Activated naive CD4-positive, alpha-beta T cell (primary cell): ENCODE data around the gene RDX.
A peak's percentile ranks its signal among the peaks of the same experiment; 100 is the strongest.
"Not testable (repeated sequence)": the region's sequence is repeated elsewhere in the genome, so short reads cannot be mapped to it uniquely, and the experiment has no call there.

ENCODE experiments used
- DNase-seq, 4 experiments: peaks; one replicate each; lab custom pipeline; 2025; lab: John Stamatoyannopoulos, UW

Gene RDX

DNA sequence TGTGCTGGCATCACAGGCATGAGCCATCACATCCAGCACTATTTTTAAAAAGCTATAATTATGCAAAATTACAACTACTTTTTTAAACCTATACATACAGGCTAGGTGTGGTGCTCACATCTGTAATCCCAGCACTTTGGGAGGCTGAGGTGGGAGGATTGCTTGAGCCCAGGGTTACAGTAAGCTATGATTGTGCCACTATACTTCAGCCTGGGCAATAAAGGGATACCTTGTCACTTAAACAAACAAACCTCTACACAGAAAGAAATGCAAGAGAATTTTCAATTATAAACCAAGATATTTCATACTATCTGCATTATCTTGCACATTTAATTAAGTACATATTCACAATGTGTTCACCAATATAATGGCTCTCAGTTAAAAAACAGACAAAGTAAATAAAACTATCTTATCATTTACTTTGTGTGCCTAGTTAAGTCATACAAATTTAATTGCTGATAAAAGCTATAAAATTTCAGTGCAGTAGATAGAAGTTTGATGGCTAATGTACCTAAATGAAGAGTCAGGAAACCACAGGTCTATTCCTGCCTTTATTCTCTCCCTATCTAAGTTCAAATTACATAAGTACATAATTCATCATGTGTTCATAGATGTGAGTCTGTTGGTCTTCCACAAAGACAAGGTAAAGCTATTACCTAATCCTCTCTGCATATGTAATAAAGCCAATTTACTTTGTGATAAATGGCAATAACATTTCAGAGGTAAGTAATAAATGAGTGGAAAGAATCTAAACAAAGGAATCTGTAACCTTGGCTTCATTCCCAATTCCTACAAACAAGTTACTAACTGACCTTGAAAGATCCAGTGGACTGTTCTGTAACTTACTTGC lies 9.0 kb upstream of the RDX start:
- no peak for DNase-seq

DNA sequence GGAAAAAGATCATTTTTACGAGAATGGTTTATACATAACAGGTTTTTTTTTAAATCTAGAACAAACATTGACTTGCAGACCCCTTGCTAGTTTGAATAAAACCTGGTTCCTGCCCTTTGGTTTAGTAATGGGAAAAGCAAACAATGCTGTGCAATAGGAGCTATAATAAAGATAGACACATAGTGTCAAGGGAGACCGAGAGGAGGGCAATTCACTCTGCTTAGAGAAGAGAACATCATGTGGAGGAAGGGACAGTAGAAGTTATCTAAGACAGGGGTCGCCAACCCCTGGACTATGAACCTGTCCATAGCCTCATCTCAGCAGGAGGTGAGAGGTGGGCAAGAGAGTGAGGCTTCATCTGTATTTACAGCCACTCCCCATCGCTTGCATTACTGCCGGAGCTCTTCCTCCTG lies 7.0 kb upstream of the RDX start:
- DNase-seq: no peak

DNA sequence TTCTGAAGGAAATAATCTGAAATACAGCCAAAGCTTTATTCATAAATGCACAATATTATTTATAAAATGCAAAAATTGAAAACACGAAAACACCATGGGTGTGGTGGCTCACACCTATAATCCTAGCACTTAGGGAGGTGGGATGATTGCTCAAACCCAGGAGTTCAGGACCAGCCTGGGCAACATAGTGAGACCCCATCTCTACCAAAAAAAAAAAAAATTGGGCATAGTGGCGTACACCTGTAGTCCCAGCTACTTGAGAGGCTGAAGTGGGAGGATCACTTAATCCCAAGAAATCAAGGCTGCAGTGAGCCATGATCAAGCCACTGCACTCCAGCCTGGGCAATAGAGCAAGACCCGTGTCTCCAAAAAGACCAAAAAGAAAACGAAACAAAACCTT lies 5.2 kb upstream of the RDX start:
- no peak for DNase-seq

DNA sequence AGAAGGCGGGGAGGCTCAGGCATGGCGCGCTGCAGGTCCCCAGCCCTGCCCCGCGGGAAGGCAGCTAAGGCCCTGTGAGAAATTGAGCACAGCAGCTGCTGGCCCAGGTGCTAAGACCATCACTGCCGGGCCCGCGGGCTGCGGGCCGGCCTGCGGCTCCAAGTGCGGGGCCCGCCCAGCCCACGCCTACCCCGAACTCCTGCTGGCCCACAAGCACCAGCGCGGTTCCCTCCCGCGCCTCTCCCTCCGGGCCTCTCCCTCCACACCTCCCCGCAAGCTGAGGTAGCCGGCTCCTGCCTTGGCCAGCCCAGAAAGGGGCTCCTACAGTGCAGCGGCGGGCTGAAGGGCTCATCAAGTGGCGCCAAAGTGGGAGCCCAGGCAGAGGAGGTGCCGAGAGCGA lies 4.6 kb upstream of the RDX start:
- no peak for DNase-seq

DNA sequence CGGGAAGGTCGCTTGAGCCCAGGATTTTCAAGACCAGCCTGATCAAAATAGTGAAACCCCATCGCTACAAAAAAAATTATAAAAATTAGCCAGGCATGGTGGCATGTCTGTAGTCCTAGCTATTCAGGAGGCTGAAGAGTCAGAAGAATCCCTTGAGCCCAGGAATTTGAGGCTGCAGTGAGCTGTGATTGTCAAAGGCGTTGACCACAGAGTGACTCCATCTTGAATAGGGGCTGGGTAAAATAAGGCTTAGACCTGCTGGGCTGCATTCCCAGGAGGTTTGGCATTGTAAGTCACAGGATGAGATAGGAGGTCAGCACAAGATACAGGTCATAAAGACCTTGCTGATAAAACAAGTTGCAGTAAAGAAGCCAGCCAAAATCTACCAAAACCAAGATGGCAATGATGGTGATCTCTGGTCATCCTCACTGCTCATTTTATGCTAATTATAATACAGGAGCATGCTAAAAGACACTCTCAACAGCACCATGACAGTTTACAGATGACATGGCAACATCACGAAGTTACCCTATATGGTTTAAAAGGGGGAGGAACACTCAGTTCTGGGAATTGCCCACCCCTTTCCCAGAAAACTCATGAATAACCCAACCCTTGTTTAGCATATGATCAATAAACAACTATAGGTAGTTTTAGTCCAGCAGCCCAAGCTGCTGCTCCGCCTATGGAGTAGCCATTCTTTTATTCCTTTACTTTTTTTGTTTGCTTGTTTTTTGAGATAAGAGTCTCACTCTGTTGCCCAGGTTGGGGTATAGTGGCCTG lies 2.8 kb upstream of the RDX start:
- no peak for DNase-seq

DNA sequence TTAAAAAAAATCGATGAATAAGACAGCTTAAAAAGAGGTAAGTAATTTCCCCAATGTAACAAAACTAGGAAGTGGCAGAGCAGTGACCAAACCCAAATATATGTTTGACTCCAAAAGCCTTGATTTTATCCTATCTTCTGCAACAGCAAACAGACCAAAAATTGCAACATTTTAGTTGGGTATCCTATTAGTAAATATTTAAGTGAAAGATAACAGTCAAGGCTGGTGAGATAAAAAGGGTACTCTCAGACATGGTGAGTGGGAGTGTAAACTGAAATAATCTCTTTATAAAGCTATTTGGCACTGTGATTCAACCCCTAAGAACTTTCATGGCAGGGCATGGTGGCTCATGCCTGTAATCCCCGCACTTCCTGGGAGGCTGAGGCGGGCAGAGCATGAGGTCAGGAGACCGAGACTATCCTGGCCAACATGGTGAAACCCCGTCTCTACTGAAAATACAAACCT lies 1.9 kb upstream of the RDX start:
- DNase-seq: no peak

DNA sequence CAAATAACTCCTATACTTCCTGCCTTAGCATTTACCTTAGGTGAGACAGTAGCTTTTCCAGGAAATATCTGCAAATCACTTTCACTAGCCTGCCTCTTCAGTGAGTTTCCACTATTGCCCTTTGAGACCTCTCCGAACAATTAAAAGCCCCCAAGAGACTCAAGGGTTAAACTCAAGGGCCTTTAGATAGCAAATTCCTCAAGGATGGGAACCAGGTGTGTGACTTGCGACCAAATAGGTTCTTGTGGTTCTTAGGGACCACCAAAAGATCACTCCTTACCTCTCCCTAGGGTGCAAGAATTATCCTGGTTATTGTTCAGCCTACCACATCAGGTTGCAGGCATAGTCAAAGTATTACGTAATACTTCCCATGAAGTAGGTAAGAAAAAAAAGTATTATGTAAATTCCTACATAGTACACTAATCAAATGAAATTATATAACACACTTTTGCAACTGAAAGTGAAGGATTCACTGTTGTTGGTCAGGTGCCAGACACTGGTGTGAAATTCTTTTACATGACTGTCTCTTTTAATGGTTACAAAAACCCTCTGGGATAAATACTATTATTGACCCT lies 1.4 kb upstream of the RDX start:
- DNase-seq: no peak

DNA sequence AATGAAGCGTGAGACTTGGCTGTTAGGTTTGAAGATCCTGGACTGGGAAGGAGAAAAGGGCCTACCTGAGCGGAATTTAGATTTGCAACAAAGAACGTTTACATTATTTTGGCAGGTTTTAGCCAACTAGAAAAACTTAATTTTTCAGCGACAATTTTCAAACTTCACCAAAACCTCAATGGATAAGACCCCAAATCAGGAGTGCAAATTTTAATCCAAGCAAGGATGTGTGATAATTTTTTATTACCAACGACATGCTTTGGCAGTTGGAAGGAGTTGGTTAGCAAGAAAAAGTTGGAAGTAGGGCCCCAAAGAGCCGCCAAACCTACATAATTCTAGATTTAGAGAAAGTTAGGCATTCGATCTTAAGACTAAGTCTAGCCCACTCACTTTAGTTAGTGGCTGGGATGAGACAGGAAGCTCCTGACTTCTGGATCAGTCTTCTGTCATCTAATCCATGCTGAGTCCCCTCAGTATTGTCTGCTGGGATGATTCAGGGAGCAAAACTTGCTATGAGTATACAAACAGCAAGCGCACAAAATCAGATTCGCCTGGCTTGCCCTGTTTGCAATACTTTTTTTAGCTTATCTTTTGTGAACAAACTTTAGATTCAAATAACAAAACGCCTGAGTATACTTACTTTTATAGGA lies 787 bp upstream of the RDX start:
- DNase-seq: no peak

DNA sequence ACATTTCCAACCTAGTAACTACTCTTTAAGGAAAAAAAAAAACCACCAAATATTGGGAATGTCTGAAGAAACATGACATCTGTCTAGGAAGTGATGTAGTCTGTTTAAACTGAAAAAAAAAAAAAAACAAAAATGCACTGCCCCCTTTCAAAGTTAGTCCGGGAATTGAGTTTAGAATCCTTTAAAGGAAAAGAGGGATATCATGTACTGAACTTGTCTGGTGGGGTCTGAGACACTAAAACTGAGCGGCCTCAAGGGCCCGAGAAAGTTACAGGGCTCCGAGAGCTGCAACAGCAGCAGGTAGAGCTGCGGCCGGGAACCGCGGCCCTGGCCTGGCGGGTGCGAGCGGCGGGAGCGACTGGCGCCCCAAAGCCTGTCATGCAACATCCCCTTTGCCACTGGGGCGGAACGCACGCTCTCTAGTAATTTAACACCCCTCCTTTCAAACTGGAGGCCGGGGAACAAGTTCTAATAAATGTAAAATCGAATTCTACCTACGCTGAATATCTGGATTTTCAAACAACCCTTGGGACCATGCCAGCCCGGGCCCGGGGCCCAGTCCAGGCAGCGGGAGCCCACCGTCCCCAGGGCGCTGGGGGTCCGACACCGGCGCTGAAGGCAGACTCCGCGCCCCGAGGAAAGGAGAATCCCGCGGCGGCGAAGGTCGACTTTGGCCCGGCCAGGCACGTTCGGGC lies 736 bp downstream of the RDX start:
- peak in 2 of 4 experiments; percentile 4 to 9 for DNase-seq

DNA sequence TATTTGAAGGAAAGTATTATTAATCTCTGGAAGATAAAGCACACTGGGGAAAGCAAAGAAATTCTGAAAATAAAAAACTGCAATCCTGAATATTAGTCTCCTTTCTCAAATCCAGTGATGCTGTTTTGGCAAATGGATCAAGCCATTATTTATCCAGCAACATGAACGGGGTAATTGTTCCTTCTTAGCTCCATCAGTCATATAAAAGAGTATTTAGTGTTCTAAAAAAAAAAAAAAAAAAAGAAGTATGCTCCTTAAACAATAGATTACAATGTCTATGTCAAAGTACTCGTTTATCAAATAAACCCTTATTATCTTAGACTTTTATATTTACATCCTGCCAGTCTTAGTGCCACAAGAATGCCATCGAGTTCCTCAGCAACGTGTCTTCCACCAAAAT lies 1.3 kb downstream of the RDX start:
- DNase-seq: no peak

DNA sequence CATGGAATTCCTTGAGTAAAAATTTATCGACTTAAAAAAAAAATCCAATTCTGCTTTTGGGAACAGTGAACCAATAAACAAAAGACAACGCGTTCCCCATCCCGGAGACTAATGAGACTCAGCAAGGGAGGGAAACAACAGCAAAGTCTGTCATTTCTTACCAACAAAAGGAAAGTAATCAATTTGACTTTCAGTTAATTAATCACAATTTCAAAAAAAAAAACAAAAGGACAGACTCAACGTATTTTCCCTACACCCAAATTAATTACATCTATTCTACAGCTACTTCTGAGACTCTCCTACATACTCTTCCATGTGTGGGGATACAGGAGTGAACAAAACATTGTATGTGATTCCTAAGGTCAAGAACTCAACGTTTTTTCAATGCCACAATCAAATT lies 1.9 kb downstream of the RDX start:
- DNase-seq: no peak

DNA sequence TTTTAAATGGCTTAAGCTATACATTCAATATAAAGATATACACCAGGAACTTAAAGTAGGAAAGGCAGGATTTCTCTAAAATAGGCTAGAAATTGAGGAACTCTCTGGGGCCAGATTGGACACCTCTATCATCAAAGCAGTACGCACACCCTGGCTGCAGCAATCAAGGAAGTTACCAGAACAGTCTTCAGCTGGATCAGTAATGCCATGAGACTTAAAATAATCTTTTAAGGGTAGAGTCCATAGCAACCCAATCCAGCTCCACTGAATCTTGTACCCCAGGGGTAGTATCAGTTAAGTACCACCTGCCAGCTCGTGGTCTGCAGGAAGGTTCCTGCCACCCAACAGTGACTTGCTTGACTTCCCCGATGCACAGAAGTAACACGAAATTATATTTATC lies 3.0 kb downstream of the RDX start:
- DNase-seq: no peak

DNA sequence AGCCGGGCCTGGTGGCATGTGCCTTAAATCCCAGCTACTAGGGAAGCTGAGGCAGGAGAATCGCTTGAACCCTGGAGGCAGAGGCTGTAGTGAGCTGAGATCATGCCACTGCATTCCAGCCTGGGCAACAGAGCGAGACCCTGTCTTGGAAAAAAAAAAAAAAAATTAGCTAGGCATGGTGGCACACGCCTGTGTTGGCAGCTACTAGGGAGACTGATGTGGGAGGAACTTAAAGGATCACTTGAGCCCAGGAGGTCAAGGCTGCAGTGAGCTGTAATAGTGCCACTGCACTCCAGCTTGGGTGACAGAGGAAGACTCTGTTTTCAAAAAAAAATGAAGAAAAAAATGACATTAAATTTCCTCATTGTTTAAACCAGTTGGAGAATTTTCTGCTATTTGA lies 4.3 kb downstream of the RDX start:
- not testable (repeated sequence) for DNase-seq

DNA sequence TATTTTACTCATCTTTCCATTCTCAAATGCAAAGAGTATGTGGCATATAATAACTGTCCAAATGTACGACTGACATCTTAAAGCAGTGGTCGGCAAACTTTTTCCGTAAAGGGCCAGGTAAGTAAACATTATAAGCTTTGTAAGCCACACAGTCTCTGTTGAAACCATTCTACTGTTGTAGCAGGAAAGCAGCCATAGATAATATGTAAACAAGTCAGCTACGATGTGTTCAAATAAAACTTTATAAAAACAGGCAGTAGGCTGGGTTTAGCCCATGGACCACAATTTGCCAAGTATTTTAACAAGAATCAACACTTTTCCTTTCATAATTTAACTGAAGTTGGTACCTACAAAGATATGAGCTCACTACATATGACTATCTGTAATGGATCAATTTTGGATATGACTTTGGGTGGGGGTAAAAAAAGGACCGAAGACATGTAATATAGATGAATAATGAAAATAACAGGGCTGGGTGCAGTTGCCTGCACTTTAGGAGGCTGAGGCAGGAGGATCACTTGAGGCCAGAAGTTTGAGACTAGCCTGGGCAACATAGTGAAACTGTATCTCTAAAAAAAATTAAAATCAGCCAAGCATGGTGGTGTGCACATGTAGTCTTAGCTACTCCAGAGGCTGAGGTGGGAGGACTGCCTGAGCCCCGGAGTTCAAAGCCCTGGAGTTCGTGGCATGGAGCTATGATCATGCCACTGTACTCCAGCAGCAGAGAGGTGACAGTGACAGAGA lies 5.7 kb downstream of the RDX start:
- DNase-seq: no peak

DNA sequence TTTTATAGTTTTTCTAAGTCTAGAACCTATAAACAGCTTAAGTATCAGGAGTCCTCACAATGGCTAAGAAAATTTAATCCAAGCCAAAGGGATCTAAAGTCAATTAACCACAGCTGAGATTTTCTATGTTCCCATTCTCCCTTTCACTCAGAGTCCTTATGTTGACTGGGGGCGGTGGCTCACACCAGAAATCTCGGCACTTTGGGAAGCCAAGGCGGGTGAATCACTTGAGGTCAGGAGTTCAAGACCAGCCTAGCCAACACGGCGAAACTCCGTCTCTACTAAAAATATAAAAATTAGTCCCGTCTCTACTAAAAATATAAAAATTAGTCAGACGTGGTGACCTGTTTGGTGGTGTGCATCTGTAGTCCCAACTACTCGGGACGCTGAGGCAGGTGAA lies 6.9 kb downstream of the RDX start:
- DNase-seq: no peak

DNA sequence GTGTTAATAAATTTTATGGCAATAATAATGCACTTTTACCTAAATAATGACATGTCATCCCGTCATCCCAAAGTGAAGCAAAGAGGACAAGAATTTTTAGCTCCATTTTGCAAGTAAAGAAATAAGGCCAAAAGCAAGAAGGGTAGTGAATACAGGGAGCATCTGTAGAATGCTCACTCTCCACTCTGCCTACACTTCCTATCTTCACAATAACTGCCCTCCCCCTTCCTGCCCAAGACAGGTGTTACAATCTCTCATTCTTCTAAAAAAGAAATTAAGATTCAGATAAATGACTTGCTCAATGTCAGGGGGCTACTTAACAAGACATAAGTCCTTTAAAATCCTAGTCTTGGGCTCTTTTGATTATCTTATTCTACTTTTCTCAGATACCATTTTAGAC lies 8.9 kb downstream of the RDX start:
- no peak for DNase-seq

DNA sequence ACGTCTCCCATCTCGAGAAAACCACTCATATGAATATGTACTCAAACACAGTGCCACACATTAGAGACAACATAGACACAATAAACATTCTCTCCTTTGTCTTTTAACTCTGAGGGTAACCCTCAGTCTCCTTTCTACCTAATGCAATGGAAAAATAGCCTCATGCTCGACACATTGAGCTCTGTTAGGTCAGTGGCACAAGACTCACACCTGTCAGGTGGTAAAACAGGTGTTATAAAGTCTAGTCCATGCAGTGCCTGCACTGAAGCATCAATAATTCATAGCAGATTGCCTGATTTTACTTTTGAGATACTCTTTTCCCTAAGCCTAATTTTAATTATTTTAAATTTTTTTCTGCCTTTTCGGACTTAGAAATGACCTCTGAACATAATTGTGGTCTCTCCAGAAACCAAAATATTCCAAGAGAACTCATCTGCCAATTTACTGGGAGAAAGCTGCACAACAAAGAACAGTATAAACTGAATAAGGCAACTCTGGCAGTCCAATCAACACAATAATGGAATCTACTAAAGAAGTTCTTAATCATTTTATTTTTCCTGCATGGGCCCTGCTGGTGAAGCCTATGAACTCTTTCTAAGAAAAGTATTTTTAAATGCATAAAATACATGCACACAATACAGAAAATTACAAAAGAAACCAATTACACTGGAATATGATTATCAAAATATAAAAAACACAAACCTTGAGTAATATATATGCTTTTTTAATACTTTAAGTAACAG lies 9.9 kb downstream of the RDX start:
- DNase-seq: no peak

DNA sequence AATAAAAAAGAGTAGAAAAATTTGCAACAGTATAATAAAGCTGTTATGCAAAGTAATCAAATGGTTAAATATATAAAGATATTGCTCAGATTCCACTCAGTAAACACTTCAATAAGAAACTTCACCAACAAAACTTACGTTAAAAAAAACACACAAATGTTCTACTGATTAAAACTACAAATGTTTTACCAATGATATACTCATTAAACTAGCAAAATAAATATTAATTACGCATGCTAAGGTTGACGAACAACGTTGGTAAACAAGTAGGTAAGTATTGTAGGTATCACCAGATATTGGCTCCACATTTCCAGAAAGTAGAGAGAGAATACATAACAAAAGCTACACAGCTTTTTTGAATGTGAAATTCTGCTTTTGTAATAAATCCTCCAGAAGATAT lies 12.6 kb downstream of the RDX start:
- no peak for DNase-seq

DNA sequence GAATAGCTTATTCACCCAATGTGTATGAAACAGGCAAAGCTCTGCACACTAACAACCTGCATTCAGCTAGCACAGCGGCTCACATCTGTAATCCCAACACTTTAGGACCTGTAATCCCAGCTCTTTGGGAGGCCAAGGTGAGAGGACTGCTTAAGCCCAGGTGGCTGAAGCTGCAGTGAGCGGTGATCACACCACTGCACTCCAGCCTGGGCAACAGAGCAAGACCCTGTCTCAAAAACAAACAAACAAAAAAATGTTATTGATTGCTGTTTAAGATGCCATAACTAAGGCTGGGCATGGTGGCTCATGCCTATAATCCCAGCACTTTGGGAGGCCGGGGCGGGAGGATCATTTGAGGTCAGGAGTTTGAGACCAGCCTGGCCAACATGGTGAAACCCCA lies 15.8 kb downstream of the RDX start:
- not testable (repeated sequence) for DNase-seq

DNA sequence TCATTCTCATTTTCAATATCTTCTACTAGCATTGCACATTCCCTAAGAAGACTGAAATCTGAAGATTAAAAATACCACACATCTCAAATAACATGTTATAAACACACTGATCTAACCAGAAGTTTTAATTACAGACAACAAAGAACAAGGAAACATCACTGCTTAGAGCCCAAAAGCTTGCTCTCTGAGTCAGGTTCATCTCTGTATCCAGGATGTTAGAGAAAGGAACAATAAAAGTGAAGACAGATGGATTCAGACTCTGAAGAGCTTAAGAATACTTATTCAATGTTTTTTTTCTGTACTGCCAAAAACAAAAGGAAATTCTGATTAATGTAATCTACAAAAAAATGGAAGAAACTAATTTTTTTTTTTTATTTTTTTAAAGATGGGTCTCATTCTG lies 16.5 kb downstream of the RDX start:
- DNase-seq: no peak
